GM12865 (cell line): ENCODE measurements around the gene SPCS1.
A peak's percentile ranks its signal among the peaks of the same experiment; 100 is the strongest.
"Not testable (repeated sequence)": the region's sequence is repeated elsewhere in the genome, so short reads cannot be mapped to it uniquely, and the experiment has no call there.

Experiments used
- DNase-seq: peaks from one replicate; pipeline ENCODE4 v3.0.0; 2010; ENCODE audit warnings: low read depth
- H3K4me3 ChIP-seq: 2 replicates; pipeline ENCODE4 v1.5.1; 2011; ENCODE audit warnings: mild to moderate bottlenecking, low read depth, low read length, control low read depth
- CTCF ChIP-seq: IDR thresholded peaks from 2 replicates; pipeline ENCODE4 v1.5.1; 2011; ENCODE audit warnings: low read length, control low read depth, low read depth, inconsistent platforms; ENCODE audit not compliant: insufficient read depth; ENCODE audit errors: missing control alignments

SPCS1 gene

GRCh38 chr3:52719618-52720017 is 13.7 kb downstream of the SPCS1 start:
- DNase-seq, result no peak
- no peak for TF ChIP-seq CTCF
- no peak overlapping the region for H3K4me3 ChIP-seq

DNA sequence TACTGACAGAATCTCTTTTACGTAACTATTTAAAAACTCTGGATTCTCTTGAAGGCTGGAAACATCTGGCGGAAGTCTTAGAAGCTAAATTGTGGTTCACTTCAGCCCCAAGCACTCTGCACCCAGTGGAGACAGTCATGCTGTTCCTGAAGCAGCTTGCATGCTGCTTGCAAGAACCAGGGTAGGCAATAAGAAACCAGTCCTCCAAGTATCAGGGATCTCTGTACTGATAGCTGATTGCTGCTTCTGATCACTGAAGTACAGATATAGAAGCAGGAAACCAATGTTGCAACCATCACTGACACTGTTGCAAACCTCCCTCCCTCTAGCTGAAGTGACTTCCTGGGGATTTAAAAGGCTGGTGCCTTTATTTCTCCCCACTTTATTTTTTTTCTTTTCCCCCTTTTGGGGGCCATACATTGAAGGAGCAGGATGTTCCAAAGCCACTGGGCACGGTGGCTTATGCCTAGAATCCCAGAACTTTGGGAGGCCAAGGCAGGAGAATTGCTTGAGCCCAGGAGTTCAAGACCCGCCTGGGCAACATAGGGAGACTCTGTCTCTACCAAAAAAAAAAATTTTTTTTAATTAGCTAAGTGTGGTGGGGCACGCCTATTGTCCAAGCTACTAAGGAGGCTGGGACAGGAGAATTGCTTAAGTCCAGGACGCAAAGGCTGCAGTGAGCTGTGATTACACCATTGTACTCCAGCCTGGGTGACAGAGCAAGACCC is 15.3 kb downstream of the SPCS1 start:
- H3K4me3 ChIP-seq, result no peak overlapping the region
- TF ChIP-seq CTCF, result no peak
- peak; percentile 84 for DNase-seq

- peak; percentile 35 for DNase-seq
- TF ChIP-seq CTCF, result no peak
- no peak overlapping the region for H3K4me3 ChIP-seq
These were observed 15.8 kb downstream of the SPCS1 start for GRCh38 chr3:52721730-52722008.

DNA sequence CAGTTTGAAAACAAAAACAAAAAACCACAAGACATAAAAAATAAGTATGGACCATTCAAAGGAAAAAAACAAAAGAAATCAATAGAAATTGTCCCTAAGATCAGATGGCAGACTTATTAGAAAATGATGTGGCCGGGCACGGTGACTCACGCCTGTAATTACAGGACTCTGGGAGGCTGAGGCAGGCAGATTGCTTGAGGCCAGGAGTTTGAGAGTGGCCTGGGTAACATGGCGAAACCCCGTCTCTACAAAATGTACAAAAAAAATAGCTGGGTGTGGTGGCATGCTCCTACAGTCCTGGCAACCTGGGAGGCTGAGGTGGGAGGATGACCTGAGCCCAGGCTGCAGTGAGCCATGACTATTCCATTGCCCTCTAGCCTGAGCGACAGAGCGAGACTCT is 16.6 kb downstream of the SPCS1 start:
- DNase-seq, result no peak
- no peak overlapping the region for H3K4me3 ChIP-seq
- no peak for TF ChIP-seq CTCF

- no peak for TF ChIP-seq CTCF
- DNase-seq, result no peak
- no peak overlapping the region for H3K4me3 ChIP-seq
These were observed 18.0 kb downstream of the SPCS1 start for GRCh38 chr3:52723935-52724334.

DNA sequence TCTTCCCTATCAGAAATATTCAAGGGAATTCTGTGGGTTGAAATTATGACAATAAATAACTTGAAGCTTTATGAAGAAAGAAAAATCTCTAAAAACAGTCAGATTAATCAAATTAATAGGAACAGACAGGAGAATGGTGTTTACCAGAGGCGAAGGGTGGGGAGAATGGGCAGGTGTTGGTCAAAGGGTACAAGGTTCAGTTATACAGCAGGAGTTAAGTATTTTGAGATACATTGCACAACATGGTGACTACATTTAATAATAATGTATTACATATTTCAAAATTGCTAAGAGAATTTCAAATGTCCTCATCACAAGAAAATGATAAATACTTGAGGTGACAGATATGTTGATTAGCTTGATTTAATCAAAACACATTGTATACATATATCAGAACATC is 18.6 kb downstream of the SPCS1 start:
- DNase-seq, result no peak
- no peak for TF ChIP-seq CTCF
- no peak overlapping the region for H3K4me3 ChIP-seq

- H3K4me3 ChIP-seq, DNase-seq: not testable (repeated sequence)
These were observed 22.8 kb downstream of the SPCS1 start for GRCh38 chr3:52728753-52729152.

DNA sequence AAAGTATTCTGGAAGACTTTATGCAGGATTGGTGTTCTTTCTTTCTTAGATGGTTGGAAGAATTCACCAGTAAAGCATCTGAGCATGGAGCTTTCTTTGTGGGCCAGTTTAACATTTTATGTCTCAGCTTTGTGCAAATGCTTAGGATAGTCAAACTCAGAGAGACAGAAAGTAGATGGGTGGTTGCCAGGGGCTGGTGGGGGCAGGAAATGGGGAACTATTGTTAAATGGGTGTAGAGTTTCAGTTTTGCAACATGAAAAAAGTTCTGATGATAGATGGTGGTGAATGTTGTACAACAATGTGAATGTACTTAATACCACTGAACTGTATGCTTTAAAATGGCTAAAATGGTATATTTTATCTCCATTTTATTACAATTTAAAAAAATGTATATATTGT is 24.8 kb downstream of the SPCS1 start:
- peak; percentile 59 for DNase-seq
- no peak overlapping the region for H3K4me3 ChIP-seq
- no peak for TF ChIP-seq CTCF
